HG02763 (cell line): Measurements from ENCODE around the gene HAGH.
"Not testable (repeated sequence)": the region's sequence is repeated elsewhere in the genome, so short reads cannot be mapped to it uniquely, and the experiment has no call there.

ENCODE experiments used
- ATAC-seq: cut with Tn5 transposase; IDR thresholded peaks from one replicate; pipeline ENCODE4 v1.9.1; 2021; ENCODE audit warnings: mild to moderate bottlenecking, moderate library complexity; ENCODE audit not compliant: unreplicated experiment

The HAGH gene

GRCh38 chr16:1815461-1815860 lies 11.2 kb downstream of the HAGH start:
- no peak for ATAC-seq

GRCh38 chr16:1812732-1813163 lies 13.9 kb downstream of the HAGH start:
- ATAC-seq, result no peak

- no peak for ATAC-seq
These were observed 16.1 kb downstream of the HAGH start for GRCh38 chr16:1810536-1810935.

GRCh38 chr16:1810106-1810505 lies 16.5 kb downstream of the HAGH start:
- no peak for ATAC-seq

GRCh38 chr16:1809281-1809801 lies 17.3 kb downstream of the HAGH start:
- no peak for ATAC-seq

GRCh38 chr16:1808691-1809090 lies 17.9 kb downstream of the HAGH start:
- no peak for ATAC-seq

- ATAC-seq, result no peak
These were observed 19.0 kb downstream of the HAGH start for GRCh38 chr16:1807626-1808025.

- no peak for ATAC-seq
These were observed 25.9 kb downstream of the HAGH start for GRCh38 chr16:1800701-1801100.

- not testable (repeated sequence) for ATAC-seq
These were observed 27.4 kb downstream of the HAGH start for GRCh38 chr16:1799263-1799662.

GRCh38 chr16:1794908-1795666 lies 31.5 kb downstream of the HAGH start:
- ATAC-seq, result no peak

GRCh38 chr16:1794221-1794871 lies 32.3 kb downstream of the HAGH start:
- ATAC-seq, result no peak

GRCh38 chr16:1793578-1794220 lies 32.9 kb downstream of the HAGH start, which contains the start of gene IGFALS:
IGFALS (minus strand) TSS chr16:1793705; CDS start chr16:1793652, 53 bp downstream.
- no peak for ATAC-seq

GRCh38 chr16:1792836-1793577 lies 33.6 kb downstream of the HAGH start:
- ATAC-seq, result no peak

- ATAC-seq, result no peak
These were observed 34.4 kb downstream of the HAGH start for GRCh38 chr16:1791943-1792812.

- ATAC-seq, result no peak
These were observed 35.2 kb downstream of the HAGH start for GRCh38 chr16:1791256-1791942.

- no peak for ATAC-seq
These were observed 35.9 kb downstream of the HAGH start for GRCh38 chr16:1790611-1791255.

- ATAC-seq, result no peak
These were observed 36.4 kb downstream of the HAGH start for GRCh38 chr16:1790261-1790610.

GRCh38 chr16:1789643-1790045 lies 37.0 kb downstream of the HAGH start:
- no peak for ATAC-seq

GRCh38 chr16:1788708-1789100 lies 37.9 kb downstream of the HAGH start:
- ATAC-seq, result no peak
